Neural progenitor cell (in vitro differentiated cells): ENCODE results near the gene GFER. TPM values are rescaled to one million over a fixed set of nuclear protein-coding genes. Genes with fewer than 3 reads are reported as not detected.

Experiments
- DNase-seq: peaks from one replicate; pipeline ENCODE4 v3.0.0-alpha.2; 2016; ENCODE audit warnings: low spot score
- H2AFZ ChIP-seq: fragments of 200-600 bp; sonication (generic); replicated peaks from 2 replicates; pipeline ENCODE4 v1.6.1; 2016; ENCODE audit warnings: antibody characterized with exemption
- H3F3A ChIP-seq: fragments of 200-600 bp; sonication (generic); 2 replicates; pipeline ENCODE4 v1.6.1; 2016; ENCODE audit warnings: antibody characterized with exemption, low read depth
- H3K27ac ChIP-seq: fragments of 200-600 bp; sonication (generic); 2 replicates; pipeline ENCODE4 v1.5.1; 2016; ENCODE audit warnings: mild to moderate bottlenecking
- H3K27me3 ChIP-seq: fragments of 200-600 bp; sonication (generic); 2 replicates; pipeline ENCODE4 v1.6.1; 2016; ENCODE audit warnings: mild to moderate bottlenecking, moderate library complexity
- H3K36me3 ChIP-seq: fragments of 200-600 bp; sonication (generic); 2 replicates; pipeline ENCODE4 v1.5.1; 2016
- H3K4me1 ChIP-seq: fragments of 200-600 bp; sonication (generic); 2 replicates; pipeline ENCODE4 v1.6.1; 2016; ENCODE audit warnings: mixed run types
- H3K4me2 ChIP-seq: fragments of 200-600 bp; sonication (generic); 2 replicates; pipeline ENCODE4 v1.6.1; 2016
- H3K4me3 ChIP-seq: fragments of 200-600 bp; sonication (generic); 2 replicates; pipeline ENCODE4 v1.5.1; 2016
- H3K79me2 ChIP-seq: fragments of 200-600 bp; sonication (generic); 2 replicates; pipeline ENCODE4 v1.6.1; 2016; ENCODE audit warnings: low read depth
- H3K9ac ChIP-seq: fragments of 200-600 bp; sonication (generic); 2 replicates; pipeline ENCODE4 v1.6.1; 2016
- H3K9me3 ChIP-seq: fragments of 200-600 bp; sonication (generic); 2 replicates; pipeline ENCODE4 v1.5.1; 2016; ENCODE audit warnings: low read depth
- H4K20me1 ChIP-seq: fragments of 200-600 bp; sonication (generic); 2 replicates; pipeline ENCODE4 v1.6.1; 2016; ENCODE audit warnings: low read depth
- H3K27ac Mint-ChIP-seq: 3 replicates; pipeline ENCODE4 v1.8.0; 2021; ENCODE audit warnings: mixed read lengths
- H3K27me3 Mint-ChIP-seq: 2 replicates; pipeline ENCODE4 v1.8.0; 2022; ENCODE audit warnings: low read depth, mild to moderate bottlenecking, inconsistent platforms, moderate library complexity, mixed read lengths; ENCODE audit not compliant: insufficient read depth
- H3K36me3 Mint-ChIP-seq: 3 replicates; pipeline ENCODE4 v1.8.0; 2021; ENCODE audit warnings: mixed read lengths
- H3K4me1 Mint-ChIP-seq: 3 replicates; pipeline ENCODE4 v1.8.0; 2021; ENCODE audit warnings: mixed read lengths
- H3K4me3 Mint-ChIP-seq: 3 replicates; pipeline ENCODE4 v1.8.0; 2021; ENCODE audit warnings: mild to moderate bottlenecking, moderate library complexity, mixed read lengths
- H3K9me3 Mint-ChIP-seq: 3 replicates; pipeline ENCODE4 v1.8.0; 2020; ENCODE audit warnings: mixed read lengths
- CTCF ChIP-seq: fragments of 200-600 bp; sonication (generic); IDR thresholded peaks from 2 replicates; pipeline ENCODE4 v1.5.1; 2017; ENCODE audit warnings: antibody characterized with exemption, mild to moderate bottlenecking
- EZH2 ChIP-seq: fragments of 200-600 bp; sonication (generic); IDR thresholded peaks from 2 replicates; pipeline ENCODE4 v1.6.1; 2017; ENCODE audit warnings: antibody characterized with exemption, mild to moderate bottlenecking, moderate library complexity
- EZH2phosphoT487 ChIP-seq: fragments of 200-600 bp; sonication (generic); IDR thresholded peaks from 2 replicates; pipeline ENCODE4 v1.6.1; 2017; ENCODE audit warnings: antibody characterized with exemption
- total RNA-seq: library from RNA; depleted of rRNA; stranded (reverse); fragments of >200 nt; gene quantifications from 2 replicates; pipeline ENCODE4 v1.2.3, GENCODE V29; 2015; ENCODE audit warnings: low replicate concordance

GFER gene
- total RNA-seq, 1 donor from 2014 or later: 35.1 TPM

DNA sequence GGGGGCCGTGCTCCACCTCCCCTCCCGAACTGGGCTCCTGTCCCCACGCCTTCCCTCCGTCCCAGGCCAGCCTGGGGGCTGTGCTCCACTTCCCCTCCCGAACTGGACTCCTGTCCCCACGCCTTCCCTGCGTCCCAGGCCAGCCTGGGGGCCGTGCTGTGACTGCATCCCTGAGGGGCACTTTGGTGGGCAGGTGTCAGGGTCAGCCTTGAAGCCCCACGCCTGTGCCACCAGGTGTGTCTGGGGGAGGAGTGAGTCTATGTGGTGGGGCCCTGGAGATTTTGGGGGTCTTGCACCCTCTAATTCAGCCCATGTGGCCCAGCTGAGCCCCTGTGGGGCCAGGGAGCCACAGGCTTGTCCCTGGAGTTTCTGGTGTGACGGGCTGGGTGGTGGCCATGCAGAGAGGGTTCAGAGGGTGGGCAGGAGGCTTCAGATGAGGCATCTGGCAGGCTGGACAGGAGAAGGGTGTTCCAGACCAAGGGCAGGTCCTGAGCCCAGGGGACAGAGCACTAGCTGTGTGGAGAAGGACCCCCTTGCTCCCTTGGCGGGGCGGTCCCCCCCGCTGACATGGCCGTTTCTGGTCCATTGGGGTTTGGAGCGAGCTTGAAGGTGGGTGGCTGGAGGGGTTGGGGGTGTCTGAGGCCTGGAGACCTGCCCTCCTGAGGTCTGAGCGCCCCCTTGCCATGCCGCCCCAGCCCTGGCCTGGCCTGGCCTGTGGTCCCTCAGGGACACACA, 50.9 kb downstream of the GFER start:
- H3F3A ChIP-seq: no peaks in the 10 kb centered on the region
- H3K4me1 ChIP-seq: peaks cover 6% of the 10 kb centered on the region
- H3K9ac ChIP-seq: peak overlapping the region; percentile 43
- H3K79me2 ChIP-seq: no peaks in the 10 kb centered on the region
- H3K27ac Mint-ChIP-seq: peak overlapping the region; percentile 57
- H2AFZ ChIP-seq: no peak overlapping the region
- H3K9me3 Mint-ChIP-seq: no peaks in the 10 kb centered on the region
- H3K4me1 Mint-ChIP-seq: peaks cover 6% of the 10 kb centered on the region
- no peaks in the 10 kb centered on the region for H4K20me1 ChIP-seq
- DNase-seq: no peak
- peak overlapping the region; percentile 30 for H3K4me3 Mint-ChIP-seq
- no peaks in the 10 kb centered on the region for H3K36me3 Mint-ChIP-seq
- H3K27me3 Mint-ChIP-seq: peaks cover 2% of the 10 kb centered on the region
- no peak overlapping the region for H3K27ac ChIP-seq
- TF ChIP-seq EZH2 (no peak), CTCF (no peak), EZH2phosphoT487 (no peak)
- H3K27me3 ChIP-seq: no peaks in the 10 kb centered on the region
- H3K9me3 ChIP-seq: no peaks in the 10 kb centered on the region
- H3K36me3 ChIP-seq: no peaks in the 10 kb centered on the region
- no peak overlapping the region for H3K4me2 ChIP-seq
- H3K4me3 ChIP-seq: no peak overlapping the region

DNA sequence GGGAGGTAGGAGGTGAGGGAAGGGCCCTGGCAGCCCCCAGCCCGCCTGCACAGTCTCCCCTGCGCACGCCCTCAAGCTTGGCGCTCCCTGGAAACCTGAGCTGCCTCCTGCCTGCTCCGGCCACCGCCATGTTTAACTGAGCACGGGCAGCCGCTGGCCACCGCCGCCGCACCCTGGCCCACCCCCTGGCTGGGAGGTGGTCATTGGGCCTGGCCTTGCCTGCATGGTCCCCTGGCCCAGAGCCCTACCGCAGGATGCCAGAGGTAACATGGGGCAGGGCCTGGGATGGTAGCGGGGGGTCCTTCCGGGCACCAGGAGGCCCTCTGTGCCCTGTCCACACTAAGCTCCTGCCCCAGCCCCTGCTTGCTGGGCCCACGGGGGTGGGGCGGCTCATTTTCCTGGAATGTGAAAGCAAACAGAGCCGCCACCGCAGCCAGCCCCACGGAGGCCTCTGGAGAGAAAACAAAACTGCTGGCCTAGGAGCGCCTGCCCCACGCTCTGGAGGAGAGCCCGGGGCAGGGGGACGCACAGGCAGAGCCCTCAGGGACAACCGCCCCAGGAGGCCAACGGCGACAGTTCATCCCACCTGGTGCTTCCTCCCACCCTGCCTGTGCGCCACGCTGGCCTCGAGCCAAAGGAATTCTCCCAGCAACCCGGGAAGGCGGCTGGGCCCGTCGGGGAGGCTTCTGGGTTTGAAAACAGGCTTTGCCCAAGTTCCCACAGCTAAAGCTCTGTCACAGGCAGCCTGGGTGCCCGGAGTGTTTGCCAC, 51.6 kb downstream of the GFER start:
- no peaks in the 10 kb centered on the region for H3K9me3 ChIP-seq
- no peak overlapping the region for H3K4me2 ChIP-seq
- H3F3A ChIP-seq: no peaks in the 10 kb centered on the region

GRCh38 chr16:2036200-2036966, 52.4 kb downstream of the GFER start:
- Mint-ChIP-seq H3K27me3 (peaks cover 2% of the 10 kb centered on the region), H3K27ac (no peak overlapping the region), H3K9me3 (no peaks in the 10 kb centered on the region), H3K36me3 (no peaks in the 10 kb centered on the region), H3K4me3 (no peak overlapping the region), H3K4me1 (peaks cover 6% of the 10 kb centered on the region)
- no peak for DNase-seq
- Histone ChIP-seq H3K36me3 (no peaks in the 10 kb centered on the region), H3F3A (no peaks in the 10 kb centered on the region), H3K9me3 (no peaks in the 10 kb centered on the region), H3K79me2 (no peaks in the 10 kb centered on the region), H4K20me1 (no peaks in the 10 kb centered on the region), H3K27ac (peak overlapping the region; percentile 72), H3K4me2 (no peak overlapping the region), H3K4me3 (no peak overlapping the region), H3K27me3 (no peaks in the 10 kb centered on the region), H2AFZ (no peak overlapping the region), H3K4me1 (peaks cover 6% of the 10 kb centered on the region), H3K9ac (peak overlapping the region; percentile 43)
- TF ChIP-seq EZH2 (no peak), EZH2phosphoT487 (no peak), CTCF (no peak)

More for the DNA sequence above, 51.6 kb downstream of the GFER start:
- H3K27ac Mint-ChIP-seq: no peak overlapping the region
- peaks cover 6% of the 10 kb centered on the region for H3K4me1 Mint-ChIP-seq
- H3K4me3 Mint-ChIP-seq: no peak overlapping the region
- H3K9ac ChIP-seq: peak overlapping the region; percentile 43
- peaks cover 2% of the 10 kb centered on the region for H3K27me3 Mint-ChIP-seq
- H3K79me2 ChIP-seq: no peaks in the 10 kb centered on the region
- no peaks in the 10 kb centered on the region for H3K36me3 Mint-ChIP-seq
- H3K27me3 ChIP-seq: no peaks in the 10 kb centered on the region
- H3K36me3 ChIP-seq: no peaks in the 10 kb centered on the region
- no peak overlapping the region for H2AFZ ChIP-seq
- peaks cover 6% of the 10 kb centered on the region for H3K4me1 ChIP-seq
- peak overlapping the region; percentile 72 for H3K27ac ChIP-seq
- DNase-seq: peak; percentile 47
- no peak for TF ChIP-seq EZH2phosphoT487
- no peak for TF ChIP-seq CTCF
- TF ChIP-seq EZH2: no peak
- H4K20me1 ChIP-seq: no peaks in the 10 kb centered on the region
- no peak overlapping the region for H3K4me3 ChIP-seq
- H3K9me3 Mint-ChIP-seq: no peaks in the 10 kb centered on the region
